HG03108 (cell line): ENCODE measurements around the gene SHISA8.

ENCODE experiments used
- ATAC-seq: cut with Tn5 transposase; IDR thresholded peaks from one replicate; pipeline ENCODE4 v1.9.1; 2021; ENCODE audit warnings: moderate library complexity; ENCODE audit not compliant: unreplicated experiment

SHISA8 gene

GRCh38 chr22:41934284-41935014 is 19.6 kb upstream of the SHISA8 start:
- no peak for ATAC-seq

DNA sequence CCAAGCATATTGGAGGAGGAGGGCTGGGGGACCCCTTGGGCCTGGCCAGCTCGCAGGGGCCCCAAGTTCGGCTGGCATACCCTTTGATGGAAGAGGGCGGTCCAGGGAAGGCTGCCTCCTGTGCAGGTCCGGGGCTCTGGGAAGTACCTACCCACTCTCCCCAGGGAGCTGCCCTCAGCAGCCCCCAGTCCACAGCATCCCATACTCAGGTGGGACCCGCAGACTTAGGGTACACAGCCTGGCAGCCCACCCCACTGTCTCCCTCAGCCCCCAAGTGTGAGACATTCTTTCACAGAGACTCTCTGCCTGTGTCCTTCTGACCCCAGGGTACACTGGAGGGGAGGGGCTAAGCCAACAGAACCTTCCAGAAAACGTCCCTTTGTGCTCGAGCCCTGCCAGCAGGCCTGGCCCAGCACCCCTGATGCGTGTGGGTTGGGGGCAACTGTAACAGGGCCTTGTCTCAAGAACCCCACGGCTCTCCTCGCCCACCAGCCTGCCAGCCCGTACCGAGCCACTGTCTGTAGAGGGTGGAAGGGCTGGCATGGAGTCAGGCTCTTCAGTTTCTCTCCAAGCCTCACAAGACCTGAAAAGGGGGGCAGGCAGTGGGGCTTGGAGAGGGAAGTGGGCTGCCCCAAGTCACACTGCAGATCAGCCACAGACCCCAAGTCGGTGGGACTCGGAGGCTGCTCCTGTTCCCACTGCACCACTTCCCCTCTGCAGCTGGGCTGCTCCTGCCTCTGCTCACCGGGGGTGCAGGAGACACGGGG is 18.7 kb upstream of the SHISA8 start:
- ATAC-seq: no peak

- ATAC-seq: no peak
These were observed 17.5 kb upstream of the SHISA8 start for GRCh38 chr22:41932353-41932752.

DNA sequence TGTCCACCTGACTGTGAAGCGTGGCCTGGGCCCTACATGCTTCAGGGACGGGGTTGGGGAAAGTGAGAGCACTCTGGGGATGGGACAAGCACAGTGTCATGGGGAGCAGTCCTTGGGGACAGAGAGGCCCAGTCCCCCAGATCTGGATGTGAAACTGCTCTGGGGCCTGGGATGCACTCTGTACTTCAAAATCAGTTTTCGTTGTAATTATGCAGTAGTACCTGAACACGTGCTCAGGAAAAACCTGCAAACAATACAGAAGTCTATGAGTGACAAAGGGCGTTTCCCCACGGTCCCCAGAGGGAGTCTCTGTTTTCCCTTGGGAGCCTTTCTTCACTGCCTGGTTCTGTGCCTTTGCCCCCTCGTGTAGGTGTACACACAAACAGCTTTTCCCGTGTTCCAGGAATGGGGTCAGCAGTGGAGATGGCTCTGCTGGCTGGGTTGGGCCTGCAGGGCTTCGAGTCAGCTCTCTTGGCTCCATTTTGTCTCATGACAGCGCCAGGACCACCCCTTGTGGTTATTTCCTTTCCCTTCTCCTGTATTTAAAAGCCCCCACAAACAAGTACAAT is 16.9 kb upstream of the SHISA8 start:
- ATAC-seq: peak; percentile 23

DNA sequence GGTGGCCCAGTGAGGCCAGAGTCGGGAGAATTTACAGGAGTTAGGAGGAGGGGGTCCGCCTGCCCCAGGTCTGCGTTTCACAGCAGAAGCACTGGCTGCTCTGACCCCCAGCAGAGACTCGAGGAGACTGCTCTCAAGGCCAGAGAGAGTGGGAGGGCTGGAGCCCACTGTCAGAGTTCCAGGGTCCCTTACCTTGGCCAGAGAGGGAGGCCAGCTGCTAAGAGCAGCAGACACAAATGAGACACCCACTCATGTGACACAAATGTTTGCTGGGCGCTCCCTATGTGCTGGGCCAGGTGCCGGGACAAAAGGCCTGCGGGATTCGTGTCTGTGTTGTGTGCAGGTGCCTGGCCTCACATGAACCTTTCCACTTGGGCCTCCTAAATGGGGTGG is 14.5 kb upstream of the SHISA8 start:
- ATAC-seq: no peak

GRCh38 chr22:41928593-41929417 is 13.9 kb upstream of the SHISA8 start:
- no peak for ATAC-seq

- no peak for ATAC-seq
These were observed 12.9 kb upstream of the SHISA8 start for GRCh38 chr22:41927813-41928212.

DNA sequence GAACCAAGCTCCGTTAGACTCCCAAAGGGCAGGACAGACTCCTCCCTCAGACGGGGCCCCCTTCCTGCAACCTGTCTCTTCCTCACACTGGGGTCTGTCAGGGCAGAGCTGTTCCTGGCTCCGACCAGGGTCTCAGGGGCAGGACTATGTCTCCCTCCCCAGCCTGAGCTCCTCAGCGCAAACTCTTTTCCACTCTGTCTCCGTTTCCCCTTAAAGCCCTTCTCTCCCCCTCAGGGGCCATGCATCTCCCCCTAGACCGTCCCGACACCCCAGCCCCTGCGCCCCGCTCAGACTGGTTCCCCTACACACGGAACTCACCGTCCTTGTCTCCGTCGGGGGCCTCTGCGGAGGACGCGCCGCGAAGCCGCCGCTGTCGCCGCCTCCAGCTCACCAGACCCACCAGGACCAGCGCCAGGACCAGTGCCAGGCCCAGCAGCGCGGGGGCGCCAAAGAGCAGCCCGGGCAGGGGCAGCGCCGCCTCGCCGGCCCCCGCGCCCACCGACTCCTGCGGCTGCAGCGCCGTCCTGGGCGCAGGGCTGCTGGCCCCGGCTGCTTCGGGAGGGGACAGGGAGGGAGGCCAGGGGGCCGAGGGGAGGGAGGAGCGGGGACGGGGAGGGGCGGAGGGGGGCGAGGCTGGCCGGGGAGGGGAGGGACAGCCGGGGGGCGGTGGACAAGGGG is 11.0 kb upstream of the SHISA8 start:
- peak; percentile 32 for ATAC-seq

DNA sequence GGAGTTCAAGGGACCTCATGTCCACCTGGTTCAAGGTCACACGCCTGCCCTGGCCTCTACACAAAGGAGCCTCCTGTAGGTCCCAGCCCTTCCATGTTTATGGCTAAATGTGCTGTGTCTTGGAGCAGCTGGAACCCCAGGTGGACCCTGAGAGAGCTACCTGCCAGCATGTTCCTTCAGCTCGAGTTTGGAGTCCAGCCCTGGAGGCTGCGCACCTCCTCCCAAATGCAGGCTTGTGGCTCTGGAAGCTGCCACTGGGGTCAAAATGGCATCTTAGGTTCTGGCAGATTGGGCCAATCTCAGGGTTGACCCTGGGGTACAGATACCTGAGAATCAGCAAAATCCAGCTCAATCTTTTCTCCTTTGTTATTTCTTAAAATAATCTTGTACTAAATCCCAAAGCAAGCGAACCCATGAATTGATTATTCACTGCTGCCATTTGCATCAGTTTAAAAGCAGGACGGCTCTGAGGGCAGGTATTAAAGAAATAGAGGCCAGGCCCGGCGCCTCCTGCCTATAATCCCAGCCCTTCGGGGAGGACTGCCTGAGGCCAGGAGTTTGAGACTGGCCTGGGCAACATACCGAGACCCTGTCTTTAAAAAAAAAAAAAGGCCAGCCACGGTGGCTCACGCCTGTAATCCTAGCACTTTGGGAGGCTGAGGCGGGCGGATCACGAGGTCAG is 8.9 kb upstream of the SHISA8 start:
- no peak for ATAC-seq

DNA sequence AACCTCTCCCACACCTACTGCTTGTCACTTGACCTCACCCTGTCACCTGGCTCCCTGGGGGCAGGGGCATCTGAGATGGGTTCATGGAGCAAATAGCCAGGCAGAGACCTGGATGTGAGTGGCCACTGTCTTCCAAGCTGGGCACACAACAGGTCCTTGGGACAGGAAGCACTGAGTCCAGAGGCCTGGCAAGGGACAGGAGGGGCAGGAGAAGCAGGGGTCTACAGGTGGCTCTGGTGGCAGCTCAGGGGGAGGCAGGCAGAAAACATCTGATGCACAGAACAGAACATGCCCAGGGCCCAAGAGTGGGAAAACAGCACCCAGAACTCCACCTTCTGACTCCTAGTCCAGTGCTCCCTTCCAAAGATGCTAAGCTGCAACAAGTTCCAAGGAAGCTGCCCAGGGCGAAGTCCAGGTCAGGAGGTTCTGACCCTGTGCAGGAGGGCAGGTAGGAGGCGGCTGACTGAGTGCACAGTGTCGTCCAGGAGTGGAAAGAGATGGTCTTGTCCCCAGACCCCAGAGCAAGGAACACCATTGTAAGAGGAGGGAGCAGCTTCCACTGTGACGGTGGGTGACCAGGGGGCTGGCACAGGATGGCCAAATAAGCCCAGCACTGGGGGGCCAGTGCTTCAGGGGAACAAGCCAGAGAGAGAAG is 8.2 kb upstream of the SHISA8 start:
- ATAC-seq: no peak

- ATAC-seq: no peak
These were observed 7.5 kb upstream of the SHISA8 start for GRCh38 chr22:41922328-41922727.

- peak; percentile 17 for ATAC-seq
These were observed 5.5 kb upstream of the SHISA8 start for GRCh38 chr22:41920271-41920976.

DNA sequence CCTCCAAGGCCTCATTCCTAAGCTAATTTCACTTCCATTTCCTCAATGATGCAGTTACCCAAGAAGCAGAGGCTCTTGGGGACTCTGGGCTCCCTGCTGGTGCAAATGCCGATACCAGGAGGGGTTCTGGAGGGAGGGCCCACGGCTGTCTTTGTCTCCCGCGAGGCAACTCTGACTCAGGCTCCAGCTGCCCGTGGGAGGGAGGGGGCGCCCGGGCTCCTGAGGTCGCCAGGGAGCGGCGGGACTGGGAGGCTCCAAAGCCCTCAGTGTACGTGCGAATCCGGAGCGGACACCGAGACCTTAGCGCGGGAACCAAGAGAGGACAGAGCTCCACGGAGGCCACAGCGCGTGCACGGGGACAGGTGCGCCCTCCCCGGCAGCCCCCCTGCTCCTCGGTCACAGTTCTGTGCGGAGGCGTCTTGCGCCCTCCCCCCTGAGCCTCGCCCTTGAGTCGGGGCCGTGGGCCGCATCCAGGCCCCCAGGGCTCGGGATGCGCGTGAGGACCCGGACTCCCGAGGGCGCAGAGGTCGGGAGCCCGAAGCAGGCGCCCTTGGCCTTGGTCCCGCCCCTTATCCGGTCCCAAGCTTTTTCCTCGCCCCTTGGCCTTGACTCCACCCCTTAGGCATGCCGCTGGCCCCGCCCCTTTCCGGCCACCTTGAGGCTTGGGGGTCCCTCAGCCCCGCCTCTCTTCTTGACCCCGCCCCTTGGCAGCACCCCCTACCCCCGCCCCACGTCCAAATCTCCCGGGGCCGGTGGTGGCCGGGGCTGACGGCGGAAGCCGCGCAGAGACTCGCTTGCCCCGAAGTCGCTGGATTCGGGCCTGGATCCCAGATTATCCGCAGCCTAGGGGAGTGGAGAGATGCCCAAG is 4.7 kb upstream of the SHISA8 start:
- peak; percentile 44 for ATAC-seq

DNA sequence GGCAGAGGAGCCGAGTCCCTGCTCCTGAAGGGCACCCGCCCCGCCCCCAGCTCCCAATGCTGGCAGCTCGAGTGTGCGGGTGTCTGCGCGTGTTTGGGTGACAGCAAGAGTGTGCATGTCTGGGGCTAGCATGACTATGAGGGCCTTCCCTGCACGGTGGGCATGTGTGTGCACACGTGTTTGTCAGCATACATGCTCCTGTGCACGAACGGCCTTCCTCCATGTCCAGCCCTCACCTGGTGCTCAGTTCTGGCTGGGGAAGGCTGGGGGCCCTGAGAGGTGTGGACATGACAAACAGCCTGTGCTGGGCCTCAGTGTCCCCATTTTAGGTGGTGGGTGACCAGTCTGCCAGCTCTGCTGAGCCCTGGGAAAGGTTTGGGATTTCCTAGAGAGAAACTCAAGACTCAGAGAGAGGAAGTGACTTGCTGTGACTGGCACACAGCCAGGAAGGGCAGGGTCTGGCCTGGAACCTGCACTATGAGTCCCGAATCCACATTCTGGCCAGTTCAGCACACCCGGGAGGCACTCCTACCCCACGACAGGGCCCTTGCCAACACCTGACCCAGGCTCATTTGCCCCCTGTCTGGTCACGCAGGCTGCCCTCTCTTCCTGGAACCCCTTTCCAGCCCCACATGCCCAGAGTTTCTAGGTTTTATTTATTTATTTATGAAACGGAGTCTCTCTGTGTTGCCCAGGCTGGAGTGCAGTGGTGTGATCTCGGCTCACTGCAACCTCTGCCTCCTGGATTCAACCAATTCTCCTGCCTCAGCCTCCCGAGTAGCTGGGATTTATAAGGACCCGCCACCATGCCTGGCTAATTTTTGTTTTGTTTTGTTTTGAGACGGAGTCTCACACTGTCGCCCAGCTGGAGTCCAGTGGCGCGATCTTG is 3.3 kb upstream of the SHISA8 start:
- no peak for ATAC-seq

DNA sequence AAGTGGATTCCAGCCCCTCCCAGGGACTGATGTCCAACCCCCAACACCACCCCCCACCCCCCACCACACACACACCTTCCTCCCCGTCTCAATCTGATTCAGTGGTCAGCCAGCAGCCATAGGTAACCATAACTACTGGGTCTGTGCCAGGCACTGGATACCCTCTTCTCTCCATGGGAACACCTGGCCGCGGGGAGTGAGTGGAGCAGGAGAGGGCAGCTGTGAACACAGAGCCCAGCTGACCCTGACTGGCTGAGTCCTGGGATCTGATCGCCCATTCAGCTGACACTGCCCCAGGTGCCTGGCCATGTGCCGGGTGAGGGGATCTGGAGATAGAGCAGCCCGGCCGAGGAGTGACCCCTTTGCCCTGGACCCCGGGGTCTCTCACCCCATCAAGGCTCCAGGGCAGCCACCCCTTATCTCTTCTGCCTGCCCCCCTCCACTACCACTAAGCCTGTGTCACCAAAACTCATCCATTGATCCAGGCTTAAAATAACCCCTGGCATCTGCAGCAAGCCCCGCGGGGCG is 2.6 kb upstream of the SHISA8 start:
- no peak for ATAC-seq

- no peak for ATAC-seq
These were observed 2.0 kb upstream of the SHISA8 start for GRCh38 chr22:41916745-41917358.
